WTC11 (cell line): ENCODE measurements around the gene MMP11.
"Not testable (repeated sequence)": the region's sequence is repeated elsewhere in the genome, so short reads cannot be mapped to it uniquely, and the experiment has no call there.

ENCODE experiments used
- ATF3 ChIP-seq: sonication (generic); formaldehyde crosslinking; conservative IDR thresholded peaks from 2 replicates; pipeline ENCODE4 v1.8.1; 2022; ENCODE audit warnings: mild to moderate bottlenecking, missing genetic modification reagents
- CREB1 ChIP-seq: sonication (generic); formaldehyde crosslinking; IDR thresholded peaks from 2 replicates; pipeline ENCODE4 v1.8.0; 2023; ENCODE audit warnings: mild to moderate bottlenecking, missing genetic modification reagents
- CTCF ChIP-seq: fragments of 200-600 bp; IDR thresholded peaks from 2 replicates; pipeline ENCODE4 v1.8.0; 2022; ENCODE audit warnings: antibody characterized with exemption
- E2F5 ChIP-seq: sonication (generic); formaldehyde crosslinking; IDR thresholded peaks from 2 replicates; pipeline ENCODE4 v1.8.1; 2022; ENCODE audit warnings: mild to moderate bottlenecking, moderate library complexity, missing genetic modification reagents
- ERG ChIP-seq: fragments of 250-450 bp; sonication (Bioruptor Pico); IDR thresholded peaks from 2 replicates; pipeline ENCODE4 v1.8.0; 2021; ENCODE audit warnings: mild to moderate bottlenecking
- ESRRA ChIP-seq: sonication (generic); formaldehyde crosslinking; IDR thresholded peaks from 2 replicates; pipeline ENCODE4 v1.8.1; 2022; ENCODE audit warnings: mild to moderate bottlenecking, missing genetic modification reagents, borderline replicate concordance
- FOXK1 ChIP-seq: sonication (generic); formaldehyde crosslinking; IDR thresholded peaks from 2 replicates; pipeline ENCODE4 v1.8.0; 2022; ENCODE audit warnings: mild to moderate bottlenecking, moderate library complexity, missing genetic modification reagents
- JUN ChIP-seq: sonication (generic); formaldehyde crosslinking; IDR thresholded peaks from 2 replicates; pipeline ENCODE4 v1.8.0; 2023; ENCODE audit warnings: mild to moderate bottlenecking, missing genetic modification reagents
- KAT7 ChIP-seq: sonication (generic); formaldehyde crosslinking; IDR thresholded peaks from 2 replicates; pipeline ENCODE4 v1.8.1; 2023; ENCODE audit warnings: missing genetic modification reagents, mild to moderate bottlenecking, borderline replicate concordance
- NR2C2 ChIP-seq: sonication (generic); formaldehyde crosslinking; IDR thresholded peaks from 2 replicates; pipeline ENCODE4 v1.8.0; 2022; ENCODE audit warnings: mild to moderate bottlenecking, missing genetic modification reagents
- USF2 ChIP-seq: sonication (generic); formaldehyde crosslinking; IDR thresholded peaks from 2 replicates; pipeline ENCODE4 v1.8.1; 2023; ENCODE audit warnings: mild to moderate bottlenecking, missing genetic modification reagents, moderate library complexity
- ZNF138 ChIP-seq: sonication (generic); formaldehyde crosslinking; conservative IDR thresholded peaks from 2 replicates; pipeline ENCODE4 v1.8.1; 2022; ENCODE audit warnings: mild to moderate bottlenecking, moderate library complexity, missing genetic modification reagents
- ZNF396 ChIP-seq: fragments of 250-450 bp; sonication (Bioruptor Pico); IDR thresholded peaks from 2 replicates; pipeline ENCODE4 v1.8.0; 2021; ENCODE audit warnings: mild to moderate bottlenecking, moderate library complexity, borderline replicate concordance

GRCh38 chr22:23728108-23728507 lies 44.5 kb upstream of the MMP11 start:
- TF ChIP-seq JUN; CTCF; USF2; ZNF138 (CRISPR knock-in tag); ERG; ATF3 (CRISPR knock-in tag); FOXK1 (CRISPR knock-in tag); E2F5 (CRISPR knock-in tag); ZNF396; KAT7; NR2C2 (CRISPR knock-in tag); ESRRA; CREB1 (CRISPR knock-in tag): not testable (repeated sequence)
